Adipocyte (in vitro differentiated cells): ENCODE data around the gene ILK.

Source experiments
- DNase-seq: peaks from one replicate; pipeline ENCODE4 v3.0.0-alpha.2; 2015; ENCODE audit warnings: low read depth
- H3K27me3 ChIP-seq: replicated peaks from 2 replicates; pipeline ENCODE4 v1.7.0; 2013; ENCODE audit warnings: mild to moderate bottlenecking, low read length, moderate library complexity; ENCODE audit not compliant: control insufficient read depth, insufficient read depth
- H3K36me3 ChIP-seq: 2 replicates; pipeline ENCODE4 v1.7.0; 2013; ENCODE audit warnings: low read length, mild to moderate bottlenecking, moderate library complexity; ENCODE audit not compliant: control insufficient read depth, insufficient read depth, severe bottlenecking
- H3K4me1 ChIP-seq: 2 replicates; pipeline ENCODE4 v1.7.0; 2013; ENCODE audit warnings: mild to moderate bottlenecking, low read length, moderate library complexity; ENCODE audit not compliant: control insufficient read depth, insufficient read depth
- H3K4me3 ChIP-seq: 2 replicates; pipeline ENCODE4 v1.7.0; 2013; ENCODE audit warnings: mild to moderate bottlenecking, low read length, moderate library complexity
- H3K9ac ChIP-seq: 2 replicates; pipeline ENCODE4 v1.7.0; 2013; ENCODE audit warnings: mild to moderate bottlenecking, low read length, moderate library complexity
- H3K9me3 ChIP-seq: 2 replicates; pipeline ENCODE4 v1.7.0; 2013; ENCODE audit warnings: mild to moderate bottlenecking, low read length, moderate library complexity; ENCODE audit not compliant: control insufficient read depth

Gene ILK

DNA sequence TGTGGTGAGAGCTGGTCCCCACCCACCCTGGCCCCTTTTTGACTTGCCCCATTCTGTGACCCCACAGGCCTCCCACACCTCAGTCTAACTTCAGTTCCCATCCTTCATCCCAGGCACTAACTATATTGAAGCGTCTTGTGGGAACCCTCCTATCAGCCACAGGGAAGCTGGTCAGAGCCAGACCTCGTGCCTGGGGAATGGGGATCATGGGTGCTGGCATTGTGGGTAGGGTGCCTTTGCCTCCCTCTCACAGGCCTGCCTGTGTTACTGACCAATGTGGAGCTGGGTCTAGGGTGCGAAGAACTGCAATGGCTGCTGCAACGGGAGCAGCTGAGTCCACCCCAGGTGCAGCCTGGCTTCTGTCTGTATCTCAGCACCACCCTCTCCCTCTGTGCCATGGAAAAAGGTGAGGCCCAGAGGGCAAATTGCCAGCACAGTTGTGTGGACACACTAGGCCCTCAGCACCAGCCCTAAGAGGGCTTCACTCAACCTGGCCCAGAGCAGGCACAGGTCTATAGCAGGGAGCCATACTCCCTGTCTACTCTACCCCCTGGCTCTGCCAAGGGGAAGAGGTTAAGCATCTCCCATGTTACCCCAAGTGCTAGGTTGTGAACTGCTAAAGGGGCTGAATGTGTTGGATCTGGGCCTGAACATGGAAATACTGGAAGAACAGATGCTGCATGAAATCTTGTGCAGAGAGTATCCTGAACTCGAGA, 37.4 kb upstream of the ILK start:
- no peak overlapping the region for H3K9ac ChIP-seq
- DNase-seq, result no peak
- no peak overlapping the region for H3K4me3 ChIP-seq
- H3K27me3 ChIP-seq, result no peaks in the 10 kb centered on the region
- peaks cover 6% of the 10 kb centered on the region for H3K36me3 ChIP-seq
- peaks cover 10% of the 10 kb centered on the region for H3K4me1 ChIP-seq
- H3K9me3 ChIP-seq, result no peaks in the 10 kb centered on the region

- Histone ChIP-seq H3K4me3 (no peak overlapping the region), H3K27me3 (no peaks in the 10 kb centered on the region), H3K9ac (no peak overlapping the region), H3K36me3 (peaks cover 6% of the 10 kb centered on the region), H3K9me3 (no peaks in the 10 kb centered on the region), H3K4me1 (peaks cover 14% of the 10 kb centered on the region)
- no peak for DNase-seq
Measured at GRCh38 chr11:6566704-6567370, 36.7 kb upstream of the ILK start.

DNA sequence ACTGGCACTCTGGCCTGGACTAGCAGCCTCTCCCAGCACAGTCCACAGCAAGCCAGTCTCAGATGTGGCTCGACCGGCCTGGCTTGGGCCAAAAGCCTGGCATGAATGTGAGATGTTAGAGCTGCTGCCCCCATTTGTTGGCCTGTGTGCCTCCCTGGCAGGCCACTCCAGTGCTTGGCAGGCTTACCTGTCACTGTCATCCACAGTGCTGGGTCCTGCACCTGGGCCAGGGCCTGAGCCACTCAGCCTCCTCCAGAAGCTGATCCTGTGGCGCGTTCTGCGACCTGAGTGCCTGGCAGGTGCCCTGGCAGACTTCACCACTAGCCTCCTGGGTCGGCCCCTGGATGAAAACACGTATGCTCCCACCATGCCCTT, 36.2 kb upstream of the ILK start:
- H3K4me1 ChIP-seq, result peaks cover 20% of the 10 kb centered on the region

GRCh38 chr11:6568191-6568918, 35.2 kb upstream of the ILK start:
- Histone ChIP-seq H3K27me3 (no peaks in the 10 kb centered on the region), H3K4me1 (peaks cover 25% of the 10 kb centered on the region), H3K9ac (no peak overlapping the region), H3K36me3 (peaks cover 6% of the 10 kb centered on the region), H3K4me3 (no peak overlapping the region), H3K9me3 (no peaks in the 10 kb centered on the region)
- DNase-seq, result peak; percentile 48

More for the DNA sequence above, 36.2 kb upstream of the ILK start:
- Histone ChIP-seq H3K9ac (no peak overlapping the region), H3K36me3 (peaks cover 6% of the 10 kb centered on the region), H3K27me3 (no peaks in the 10 kb centered on the region), H3K4me3 (no peak overlapping the region), H3K9me3 (no peaks in the 10 kb centered on the region)
- DNase-seq, result no peak

GRCh38 chr11:6569706-6570105, 33.9 kb upstream of the ILK start:
- Histone ChIP-seq H3K9me3 (no peaks in the 10 kb centered on the region), H3K9ac (no peak overlapping the region)
- DNase-seq, result no peak

GRCh38 chr11:6570691-6571427, 32.7 kb upstream of the ILK start:
- Histone ChIP-seq H3K9ac (no peak overlapping the region), H3K4me3 (no peak overlapping the region)

More at GRCh38 chr11:6569706-6570105, 33.9 kb upstream of the ILK start:
- Histone ChIP-seq H3K4me1 (peaks cover 25% of the 10 kb centered on the region), H3K4me3 (no peak overlapping the region), H3K27me3 (no peaks in the 10 kb centered on the region), H3K36me3 (peaks cover under 1% of the 10 kb centered on the region)

DNA sequence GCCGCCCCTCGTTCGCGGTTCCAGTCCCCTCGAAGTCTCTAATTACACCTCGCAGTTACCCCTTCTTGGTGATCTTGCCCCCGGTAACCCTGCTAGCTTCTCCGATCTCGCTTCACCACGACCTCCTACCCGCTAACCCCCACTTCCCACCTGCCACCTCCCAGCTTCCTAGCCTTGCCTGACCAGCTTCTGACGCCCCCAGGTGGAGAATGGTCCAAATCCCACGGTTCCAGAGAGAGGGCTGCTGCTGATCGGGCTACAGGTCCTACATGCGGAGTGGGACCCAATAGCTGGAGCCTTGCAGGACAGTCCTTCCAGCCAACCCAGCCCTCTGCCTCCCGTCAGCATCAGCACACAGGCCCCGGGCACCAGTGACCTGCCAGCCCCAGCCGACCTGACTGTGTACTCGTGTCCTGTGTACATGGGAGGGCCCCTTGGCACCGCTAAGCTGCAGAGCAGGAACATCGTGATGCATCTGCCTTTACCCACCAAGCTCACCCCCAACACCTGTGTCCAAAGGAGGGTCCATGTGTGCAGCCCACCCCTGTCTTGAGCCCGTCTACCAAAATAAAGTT, 32.1 kb upstream of the ILK start:
- no peak overlapping the region for H3K4me3 ChIP-seq
- DNase-seq, result no peak
- no peaks in the 10 kb centered on the region for H3K36me3 ChIP-seq
- no peak overlapping the region for H3K9ac ChIP-seq
- no peaks in the 10 kb centered on the region for H3K27me3 ChIP-seq
- no peaks in the 10 kb centered on the region for H3K9me3 ChIP-seq
- peaks cover 34% of the 10 kb centered on the region for H3K4me1 ChIP-seq

More at GRCh38 chr11:6570691-6571427, 32.7 kb upstream of the ILK start:
- H3K4me1 ChIP-seq, result peaks cover 28% of the 10 kb centered on the region
- no peaks in the 10 kb centered on the region for H3K27me3 ChIP-seq
- no peaks in the 10 kb centered on the region for H3K36me3 ChIP-seq
- DNase-seq, result no peak
- H3K9me3 ChIP-seq, result no peaks in the 10 kb centered on the region

DNA sequence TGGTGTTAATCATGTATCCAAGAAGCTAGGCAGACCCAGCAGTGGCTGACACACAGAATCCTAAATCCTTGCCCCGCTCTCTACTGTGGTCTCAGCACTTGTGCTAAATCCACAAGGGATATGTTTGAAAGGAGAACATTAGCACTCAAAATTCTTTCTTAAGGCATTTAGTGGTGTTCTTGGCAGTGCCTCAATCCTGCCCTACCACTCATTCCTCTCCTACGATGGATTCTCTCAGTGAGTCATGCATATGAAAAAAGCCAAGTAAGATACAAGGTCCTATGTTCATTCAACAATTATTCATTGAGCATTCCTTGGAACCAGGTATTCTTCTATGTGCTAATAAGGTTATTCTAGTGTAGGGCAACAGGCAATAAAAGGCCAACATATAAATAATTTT, 31.4 kb upstream of the ILK start:
- no peak overlapping the region for H3K9ac ChIP-seq
- no peaks in the 10 kb centered on the region for H3K36me3 ChIP-seq
- no peaks in the 10 kb centered on the region for H3K27me3 ChIP-seq
- no peaks in the 10 kb centered on the region for H3K9me3 ChIP-seq
- no peak overlapping the region for H3K4me3 ChIP-seq
- peaks cover 41% of the 10 kb centered on the region for H3K4me1 ChIP-seq
- peak; percentile 75 for DNase-seq

DNA sequence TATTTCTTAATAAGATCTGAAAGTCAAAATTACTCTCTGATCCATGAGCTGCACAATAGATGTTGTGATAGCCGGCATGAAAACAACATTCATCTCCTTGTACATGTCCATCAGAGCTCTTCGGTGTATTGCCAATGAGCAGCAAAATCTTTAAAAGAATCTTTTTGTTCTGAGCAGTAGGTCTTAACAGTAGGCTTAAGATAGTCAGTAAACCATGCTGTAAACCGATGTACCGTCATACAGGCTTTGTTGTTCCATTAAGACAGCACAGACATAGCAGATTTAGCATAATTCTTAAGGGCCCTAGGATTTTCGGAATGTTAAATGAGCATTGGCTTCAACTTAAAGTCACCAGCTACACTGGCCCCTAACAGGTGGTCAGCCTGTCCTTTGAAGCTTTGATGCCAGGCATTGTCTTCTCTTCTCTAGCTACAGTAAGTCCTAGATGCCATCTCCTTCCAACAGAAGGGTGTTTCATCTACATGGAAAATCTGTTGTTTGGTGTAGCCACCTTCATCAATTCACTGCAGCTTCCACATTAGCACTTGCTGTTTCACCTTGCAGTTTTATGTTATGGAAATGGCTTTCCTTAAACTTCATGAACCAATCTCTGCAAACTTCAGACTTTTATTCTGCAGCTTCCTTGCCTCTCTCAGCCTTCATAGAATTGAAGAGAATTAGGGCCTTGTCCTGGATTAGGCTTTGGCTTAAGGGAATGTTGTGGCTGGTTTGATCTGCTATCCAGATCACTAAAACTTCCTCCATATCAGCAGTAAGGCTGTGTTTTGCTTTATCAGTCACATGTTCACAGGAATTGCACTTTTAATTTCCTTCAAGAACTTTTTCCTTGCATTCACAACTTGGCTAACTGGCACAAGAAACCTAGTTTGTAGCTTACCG, 28.5 kb upstream of the ILK start:
- DNase-seq, result no peak
- H3K36me3 ChIP-seq, result peaks cover 3% of the 10 kb centered on the region
- H3K4me3 ChIP-seq, result no peak overlapping the region
- H3K9ac ChIP-seq, result no peak overlapping the region
- H3K4me1 ChIP-seq, result peaks cover 39% of the 10 kb centered on the region
- no peaks in the 10 kb centered on the region for H3K9me3 ChIP-seq
- no peaks in the 10 kb centered on the region for H3K27me3 ChIP-seq
